ENCODE results near the gene EMC9. TPM values are rescaled to one million over a fixed set of nuclear protein-coding genes. Genes with fewer than 3 reads are reported as not detected.
A peak's percentile ranks its signal among the peaks of the same experiment; 100 is the strongest.

The EMC9 gene
- total RNA-seq, 3 donors from 2014 or later (not counting 1 experiment from before 2014, with no cell fraction given): 9.3 to 12.3 (median 12.0) TPM

GRCh38 chr14:24155100-24155499 lies 13.7 kb upstream of the EMC9 start:
- 97% methylated on average over 10 of the region's 10 CpGs for WGBS (ENCODE audit: insufficient coverage)
- Histone ChIP-seq H3K27me3 (ENCODE audit: control insufficient read depth, insufficient read depth, low read length) (no peaks in the 10 kb centered on the region), H3K36me3 (ENCODE audit: control insufficient read depth, insufficient read depth, low read length) (peaks cover 74% of the 10 kb centered on the region), H3K9me3 (ENCODE audit: control insufficient read depth, insufficient read depth, low read length) (no peaks in the 10 kb centered on the region), H3K4me1 (ENCODE audit: control insufficient read depth, insufficient read depth, low read length) (peaks cover under 1% of the 10 kb centered on the region), H3K27ac (ENCODE audit: low read length) (no peak overlapping the region), H3K4me3 (ENCODE audit: low read length) (no peak overlapping the region)
- no peak for DNase-seq
- no peak overlapping the region for H3K4me3 Mint-ChIP-seq
- peak overlapping the region in 1 of 2 donors; percentile 56 for H3K27ac Mint-ChIP-seq
- intact Hi-C loops (cut with micrococcal nuclease): no loop called here
- H3K27me3 Mint-ChIP-seq (ENCODE audit: low read depth in 2 of 2): no peaks in the 10 kb centered on the region
- no peaks in the 10 kb centered on the region for H3K36me3 Mint-ChIP-seq
- TF ChIP-seq CTCF (IDR thresholded peaks at IDR 0.05): no peak
- H3K4me1 Mint-ChIP-seq: peaks cover 10 to 15% of the 10 kb centered on the region in 2 donors
- ATAC-seq: no peak
- H3K9me3 Mint-ChIP-seq: no peaks in the 10 kb centered on the region

DNA sequence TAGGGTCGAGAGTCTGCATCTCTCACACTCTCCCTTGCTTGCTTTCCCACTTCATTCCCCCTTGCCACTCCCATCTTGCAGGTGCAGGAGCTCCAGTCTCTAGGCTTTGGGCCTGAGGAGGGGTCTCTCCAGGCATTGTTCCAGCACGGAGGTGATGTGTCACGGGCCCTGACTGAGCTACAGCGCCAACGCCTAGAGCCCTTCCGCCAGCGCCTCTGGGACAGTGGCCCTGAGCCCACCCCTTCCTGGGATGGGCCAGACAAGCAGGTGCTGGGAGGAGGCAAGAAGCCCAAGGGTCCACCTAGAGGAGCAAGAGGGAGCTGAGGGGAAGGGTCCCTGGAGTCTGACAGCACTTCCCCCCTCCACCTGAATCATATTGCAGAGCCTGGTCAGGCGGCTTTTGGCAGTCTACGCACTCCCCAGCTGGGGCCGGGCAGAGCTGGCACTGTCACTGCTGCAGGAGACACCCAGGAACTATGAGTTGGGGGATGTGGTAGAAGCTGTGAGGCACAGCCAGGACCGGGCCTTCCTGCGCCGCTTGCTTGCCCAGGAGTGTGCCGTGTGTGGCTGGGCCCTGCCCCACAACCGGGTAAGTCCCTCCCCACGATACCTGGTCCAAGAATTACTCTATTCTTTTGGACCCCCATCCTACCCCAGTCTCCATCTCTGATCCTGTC lies 10.2 kb upstream of the EMC9 start:
- Histone ChIP-seq H3K27ac (ENCODE audit: low read length) (no peak overlapping the region), H3K9me3 (ENCODE audit: control insufficient read depth, insufficient read depth, low read length) (no peaks in the 10 kb centered on the region), H3K27me3 (ENCODE audit: control insufficient read depth, insufficient read depth, low read length) (no peaks in the 10 kb centered on the region), H3K4me1 (ENCODE audit: control insufficient read depth, insufficient read depth, low read length) (peaks cover 12% of the 10 kb centered on the region), H3K36me3 (ENCODE audit: control insufficient read depth, insufficient read depth, low read length) (peaks cover 58% of the 10 kb centered on the region), H3K4me3 (ENCODE audit: low read length) (no peak overlapping the region)
- Mint-ChIP-seq H3K27ac (no peak overlapping the region), H3K9me3 (no peaks in the 10 kb centered on the region), H3K27me3 (ENCODE audit: low read depth in 2 of 2) (no peaks in the 10 kb centered on the region), H3K4me3 (no peak overlapping the region), H3K36me3 (no peaks in the 10 kb centered on the region), H3K4me1 (peaks cover 33 to 43% of the 10 kb centered on the region in 2 donors)
- DNase-seq (no peak), ATAC-seq (no peak)
- intact Hi-C loops (cut with micrococcal nuclease): no loop called here
- WGBS (ENCODE audit: insufficient coverage): 98% methylated on average over 16 of the region's 16 CpGs
- TF ChIP-seq CTCF (IDR thresholded peaks at IDR 0.05): no peak

DNA sequence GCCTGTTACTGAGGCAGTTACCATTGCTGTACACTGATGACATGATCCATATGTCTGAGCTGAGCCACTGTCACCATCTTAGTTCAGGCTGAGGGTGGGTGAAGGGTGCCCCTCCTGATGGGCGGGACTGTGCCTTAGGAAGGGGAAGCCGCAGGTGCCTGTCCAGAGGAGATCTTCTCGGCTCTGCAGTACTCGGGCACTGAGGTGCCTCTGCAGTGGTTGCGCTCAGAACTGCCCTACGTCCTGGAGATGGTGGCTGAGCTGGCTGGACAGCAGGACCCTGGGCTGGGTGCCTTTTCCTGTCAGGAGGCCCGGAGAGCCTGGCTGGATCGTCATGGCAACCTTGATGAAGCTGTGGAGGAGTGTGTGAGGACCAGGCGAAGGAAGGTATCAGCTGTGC lies 9.6 kb upstream of the EMC9 start:
- H3K36me3 ChIP-seq (ENCODE audit: control insufficient read depth, insufficient read depth, low read length): peaks cover 54% of the 10 kb centered on the region
- Mint-ChIP-seq H3K27ac (no peak overlapping the region), H3K4me1 (peaks cover 34 to 49% of the 10 kb centered on the region in 2 donors), H3K4me3 (no peak overlapping the region), H3K36me3 (no peaks in the 10 kb centered on the region), H3K9me3 (no peaks in the 10 kb centered on the region), H3K27me3 (ENCODE audit: low read depth in 2 of 2) (no peaks in the 10 kb centered on the region)
- no peaks in the 10 kb centered on the region for H3K27me3 ChIP-seq (ENCODE audit: control insufficient read depth, insufficient read depth, low read length)
- intact Hi-C loops (cut with micrococcal nuclease): no loop called here
- ATAC-seq: no peak
- no peaks in the 10 kb centered on the region for H3K9me3 ChIP-seq (ENCODE audit: control insufficient read depth, insufficient read depth, low read length)
- TF ChIP-seq CTCF (IDR thresholded peaks at IDR 0.05): no peak
- DNase-seq: no peak
- no peak overlapping the region for H3K27ac ChIP-seq (ENCODE audit: low read length)
- no peak overlapping the region for H3K4me3 ChIP-seq (ENCODE audit: low read length)
- H3K4me1 ChIP-seq (ENCODE audit: control insufficient read depth, insufficient read depth, low read length): peaks cover 16% of the 10 kb centered on the region
- WGBS (ENCODE audit: insufficient coverage): 97% methylated on average over 9 of the region's 9 CpGs

- intact Hi-C loops (cut with micrococcal nuclease): no loop called here
- ATAC-seq (no peak), DNase-seq (no peak)
- no peaks in the 10 kb centered on the region for H3K27me3 Mint-ChIP-seq (ENCODE audit: low read depth in 2 of 2)
- Histone ChIP-seq H3K27me3 (ENCODE audit: control insufficient read depth, insufficient read depth, low read length) (no peaks in the 10 kb centered on the region), H3K27ac (ENCODE audit: low read length) (no peak overlapping the region), H3K4me3 (ENCODE audit: low read length) (no peak overlapping the region), H3K36me3 (ENCODE audit: control insufficient read depth, insufficient read depth, low read length) (peaks cover 50% of the 10 kb centered on the region), H3K4me1 (ENCODE audit: control insufficient read depth, insufficient read depth, low read length) (peaks cover 20% of the 10 kb centered on the region), H3K9me3 (ENCODE audit: control insufficient read depth, insufficient read depth, low read length) (no peaks in the 10 kb centered on the region)
- H3K36me3 Mint-ChIP-seq: no peaks in the 10 kb centered on the region
- H3K4me3 Mint-ChIP-seq: no peak overlapping the region
- WGBS (ENCODE audit: insufficient coverage): 95% methylated on average over 9 of the region's 9 CpGs
- no peaks in the 10 kb centered on the region for H3K9me3 Mint-ChIP-seq
- H3K4me1 Mint-ChIP-seq: peaks cover 38 to 49% of the 10 kb centered on the region in 2 donors
- no peak overlapping the region for H3K27ac Mint-ChIP-seq
- TF ChIP-seq CTCF (IDR thresholded peaks at IDR 0.05): no peak
These were observed 9.2 kb upstream of the EMC9 start for GRCh38 chr14:24150567-24150966.
